Endothelial cell (in vitro differentiated cells): Measurements from ENCODE around the gene HAPLN2. TPM values are rescaled to one million over a fixed set of nuclear protein-coding genes. Genes with fewer than 3 reads are reported as not detected.

ENCODE experiments used
- DNase-seq: peaks from one replicate; pipeline ENCODE4 v3.0.0; 2021; ENCODE audit warnings: low spot score
- H3K27ac Mint-ChIP-seq: one replicate; pipeline ENCODE4 v1.8.0; 2021; ENCODE audit warnings: mixed read lengths, inconsistent platforms; ENCODE audit not compliant: unreplicated experiment
- H3K27me3 Mint-ChIP-seq: one replicate; pipeline ENCODE4 v1.8.0; 2021; ENCODE audit warnings: mild to moderate bottlenecking, moderate library complexity, mixed read lengths, inconsistent platforms; ENCODE audit not compliant: unreplicated experiment
- H3K36me3 Mint-ChIP-seq: one replicate; pipeline ENCODE4 v1.8.0; 2021; ENCODE audit warnings: mild to moderate bottlenecking, low read depth, mixed read lengths, inconsistent platforms; ENCODE audit not compliant: unreplicated experiment
- H3K4me1 Mint-ChIP-seq: one replicate; pipeline ENCODE4 v1.8.0; 2021; ENCODE audit warnings: mild to moderate bottlenecking, mixed read lengths, inconsistent platforms; ENCODE audit not compliant: unreplicated experiment
- H3K4me3 Mint-ChIP-seq: one replicate; pipeline ENCODE4 v1.8.0; 2021; ENCODE audit warnings: mild to moderate bottlenecking, mixed read lengths, inconsistent platforms; ENCODE audit not compliant: unreplicated experiment
- H3K9me3 Mint-ChIP-seq: one replicate; pipeline ENCODE4 v1.8.0; 2021; ENCODE audit warnings: mixed read lengths, inconsistent platforms; ENCODE audit not compliant: unreplicated experiment
- total RNA-seq: library from RNA; stranded (reverse); fragmentation: NEBNext Ultra II Directional; extraction: Animal tissue kit (Norgen Biotek cat#: 25700); gene quantifications from one replicate; pipeline ENCODE4 v1.2.1, GENCODE V29; 2021; ENCODE audit not compliant: unreplicated experiment
- TF ChIP-seq, protein P1 (sequence below): fragments of 200-600 bp; sonication (generic); IDR thresholded peaks from one replicate; pipeline ENCODE4 v1.5.0; 2021; ENCODE audit warnings: antibody characterized with exemption; ENCODE audit not compliant: unreplicated experiment

The HAPLN2 gene
- total RNA-seq, 1 donor from 2014 or later, result 1.3 TPM

DNA sequence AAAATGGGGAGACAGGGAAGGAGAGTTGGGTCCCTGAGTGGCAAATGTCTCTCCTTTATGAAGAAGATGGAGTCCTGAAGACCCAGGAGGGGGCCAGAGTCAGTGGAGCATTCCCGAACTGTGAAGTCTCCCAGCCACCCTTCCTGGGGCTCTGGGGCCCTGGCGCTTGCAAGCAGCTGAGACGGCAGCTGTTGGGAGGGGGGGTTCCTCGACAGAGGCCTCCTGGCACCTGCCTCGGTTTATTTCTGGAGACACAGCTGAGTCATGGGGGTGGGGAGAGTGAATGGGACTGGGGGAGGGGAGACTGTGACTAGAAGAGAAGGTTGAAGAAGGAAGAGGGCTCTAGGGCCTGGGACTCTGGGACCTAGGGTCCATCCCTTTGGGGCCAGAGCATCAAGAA is 44.0 kb downstream of the HAPLN2 start:
- TF ChIP-seq, protein P1, sequence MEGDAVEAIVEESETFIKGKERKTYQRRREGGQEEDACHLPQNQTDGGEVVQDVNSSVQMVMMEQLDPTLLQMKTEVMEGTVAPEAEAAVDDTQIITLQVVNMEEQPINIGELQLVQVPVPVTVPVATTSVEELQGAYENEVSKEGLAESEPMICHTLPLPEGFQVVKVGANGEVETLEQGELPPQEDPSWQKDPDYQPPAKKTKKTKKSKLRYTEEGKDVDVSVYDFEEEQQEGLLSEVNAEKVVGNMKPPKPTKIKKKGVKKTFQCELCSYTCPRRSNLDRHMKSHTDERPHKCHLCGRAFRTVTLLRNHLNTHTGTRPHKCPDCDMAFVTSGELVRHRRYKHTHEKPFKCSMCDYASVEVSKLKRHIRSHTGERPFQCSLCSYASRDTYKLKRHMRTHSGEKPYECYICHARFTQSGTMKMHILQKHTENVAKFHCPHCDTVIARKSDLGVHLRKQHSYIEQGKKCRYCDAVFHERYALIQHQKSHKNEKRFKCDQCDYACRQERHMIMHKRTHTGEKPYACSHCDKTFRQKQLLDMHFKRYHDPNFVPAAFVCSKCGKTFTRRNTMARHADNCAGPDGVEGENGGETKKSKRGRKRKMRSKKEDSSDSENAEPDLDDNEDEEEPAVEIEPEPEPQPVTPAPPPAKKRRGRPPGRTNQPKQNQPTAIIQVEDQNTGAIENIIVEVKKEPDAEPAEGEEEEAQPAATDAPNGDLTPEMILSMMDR, result no peak
- DNase-seq, result no peak
- Mint-ChIP-seq H3K9me3 (no peaks in the 10 kb centered on the region), H3K4me3 (no peak overlapping the region), H3K27me3 (peaks cover 24% of the 10 kb centered on the region), H3K36me3 (peaks cover 8% of the 10 kb centered on the region), H3K27ac (peak overlapping the region; percentile 92), H3K4me1 (peaks cover 79% of the 10 kb centered on the region)

DNA sequence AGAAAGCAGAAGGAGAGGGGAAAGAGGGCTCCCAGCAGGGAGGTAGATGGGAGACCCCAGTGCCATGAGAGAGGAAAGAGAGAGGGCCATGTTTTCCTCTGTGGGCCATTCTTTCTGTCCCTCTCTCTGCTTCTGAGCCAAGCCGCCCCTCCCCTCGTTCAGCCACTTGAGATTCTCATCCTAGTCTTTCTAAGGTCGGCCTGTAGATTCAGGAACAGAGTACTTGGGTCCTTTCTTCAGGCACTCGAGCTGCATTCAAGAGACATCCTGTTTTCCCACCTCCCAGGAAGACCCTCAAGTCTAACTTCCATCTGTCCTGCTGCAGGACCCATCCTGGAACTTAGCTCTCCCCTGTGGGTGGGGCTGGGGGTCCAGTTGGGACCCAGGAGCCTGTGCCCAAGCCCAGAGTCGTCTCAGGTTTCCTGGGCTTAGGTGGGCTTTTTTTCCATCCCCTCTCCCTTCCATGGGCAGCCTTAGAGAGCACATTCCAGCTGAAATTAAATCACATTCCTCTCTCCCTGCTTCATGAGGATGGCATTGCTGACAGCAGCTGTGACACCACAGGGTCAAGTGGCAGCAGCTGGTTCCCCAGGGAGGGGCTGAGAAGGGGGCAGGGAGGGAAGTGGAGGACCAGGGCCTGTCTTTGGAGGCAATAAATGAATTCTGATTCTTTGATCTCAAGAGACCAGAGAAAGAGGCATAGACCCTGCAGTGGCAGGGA is 45.0 kb downstream of the HAPLN2 start:
- peak overlapping the region; percentile 48 for H3K27ac Mint-ChIP-seq
- peaks cover 81% of the 10 kb centered on the region for H3K4me1 Mint-ChIP-seq
- no peak overlapping the region for H3K4me3 Mint-ChIP-seq
- H3K27me3 Mint-ChIP-seq, result peaks cover 22% of the 10 kb centered on the region
- no peak for DNase-seq
- no peaks in the 10 kb centered on the region for H3K9me3 Mint-ChIP-seq
- peaks cover 8% of the 10 kb centered on the region for H3K36me3 Mint-ChIP-seq
- TF ChIP-seq, protein P1, result no peak

DNA sequence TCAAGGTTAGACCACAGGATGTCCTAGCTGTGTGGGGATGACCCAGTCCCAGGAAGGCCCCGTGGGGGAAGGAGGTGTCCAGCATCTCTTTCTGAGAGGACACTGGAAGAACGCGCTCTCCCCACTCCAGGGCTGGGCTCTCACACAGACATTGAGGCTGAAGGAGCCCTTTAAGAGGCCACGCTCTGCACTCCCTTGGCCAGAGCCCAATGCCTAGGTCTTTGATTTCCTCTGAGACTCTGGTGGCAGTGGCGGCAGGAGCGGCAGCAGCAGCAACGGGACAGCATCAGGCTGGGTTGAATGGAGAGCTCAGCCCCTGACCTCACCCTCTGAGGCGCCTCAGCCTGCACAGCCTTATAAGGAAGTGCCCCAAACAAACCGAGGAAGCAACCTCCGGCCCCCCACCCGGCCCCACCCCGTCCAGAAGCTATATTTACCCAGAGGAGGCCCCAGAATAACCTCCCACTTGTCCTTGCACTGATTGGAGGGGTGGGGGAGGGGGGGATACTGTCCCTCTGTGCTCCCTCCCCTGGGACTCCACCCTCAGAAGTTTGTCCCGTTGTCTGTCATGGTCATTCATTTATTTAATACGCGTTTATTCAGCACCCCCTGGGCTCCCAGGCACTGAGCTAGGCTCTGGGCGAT is 45.7 kb downstream of the HAPLN2 start:
- TF ChIP-seq, protein P1, result no peak

DNA sequence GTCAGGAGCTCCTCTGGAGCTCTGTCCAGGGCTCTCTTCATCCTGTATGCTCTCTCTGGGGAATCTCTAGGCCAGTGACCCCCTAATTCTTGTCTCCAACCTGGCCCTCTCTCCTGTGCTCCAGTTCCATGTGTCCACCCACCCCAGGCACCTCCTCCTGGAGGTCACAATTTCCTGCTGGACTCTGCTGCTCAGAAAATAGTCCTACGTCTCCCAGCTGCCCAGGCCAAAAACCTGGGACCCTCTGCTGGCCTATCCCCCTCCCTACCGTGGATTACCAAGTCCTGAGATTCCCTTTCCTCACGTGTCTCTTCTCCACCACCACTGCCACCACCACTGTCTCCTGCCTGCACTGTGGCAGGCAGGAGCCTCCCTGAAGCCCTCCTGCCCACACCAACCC is 46.3 kb downstream of the HAPLN2 start:
- Mint-ChIP-seq H3K4me1 (peaks cover 74% of the 10 kb centered on the region), H3K27me3 (peaks cover 15% of the 10 kb centered on the region), H3K36me3 (no peaks in the 10 kb centered on the region), H3K27ac (peak overlapping the region; percentile 65), H3K4me3 (peak overlapping the region; percentile 33), H3K9me3 (no peaks in the 10 kb centered on the region)
- no peak for DNase-seq
- TF ChIP-seq, protein P1, result no peak

More for the DNA sequence above, 45.7 kb downstream of the HAPLN2 start:
- H3K27ac Mint-ChIP-seq, result peak overlapping the region; percentile 42
- H3K27me3 Mint-ChIP-seq, result peaks cover 15% of the 10 kb centered on the region
- DNase-seq, result no peak
- H3K9me3 Mint-ChIP-seq, result no peaks in the 10 kb centered on the region
- H3K36me3 Mint-ChIP-seq, result peaks cover 3% of the 10 kb centered on the region
- peaks cover 78% of the 10 kb centered on the region for H3K4me1 Mint-ChIP-seq
- no peak overlapping the region for H3K4me3 Mint-ChIP-seq
